ENCODE measurements around the gene ENPP1. TPM values are rescaled to one million over a fixed set of nuclear protein-coding genes. Genes with fewer than 3 reads are reported as not detected.
"Not testable (repeated sequence)": the region's sequence is repeated elsewhere in the genome, so short reads cannot be mapped to it uniquely, and the experiment has no call there.

Gene ENPP1
- total RNA-seq, 2 experiments from 2014 or later = 0.15 to 0.47 TPM

DNA sequence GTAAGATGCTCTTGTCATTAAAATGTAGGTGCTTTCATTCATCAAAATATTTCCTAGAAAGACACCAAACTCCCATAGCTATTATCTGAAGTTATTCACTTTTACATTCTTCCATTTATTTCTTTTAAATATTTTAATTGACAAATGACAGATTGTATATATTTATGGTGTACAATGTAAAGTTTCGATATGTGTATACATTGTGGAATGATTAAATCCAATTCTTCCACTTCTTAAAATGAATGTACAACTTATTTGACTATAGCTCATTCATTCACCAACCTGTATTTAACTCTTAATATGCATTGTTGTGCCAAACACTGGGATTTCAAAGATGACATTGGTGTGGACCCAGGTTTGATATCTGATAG is 102.4 kb downstream of the ENPP1 start:
- Mint-ChIP-seq H3K36me3 (no peaks in the 10 kb centered on the region), H3K9me3 (ENCODE audit: low read depth) (no peaks in the 10 kb centered on the region), H3K4me1 (peaks cover 17% of the 10 kb centered on the region), H3K27me3 (peaks cover 37% of the 10 kb centered on the region), H3K27ac (no peak overlapping the region), H3K4me3 (no peak overlapping the region)
- no peak for ATAC-seq
- no peak for DNase-seq
- CTCF ChIA-PET = interaction anchor here (0.6 to 2.9 kb wide), 13 partner anchors 8 to 606 kb away, joined by 3 to 22 read pairs (median 4); no protein-coding TSS in a partner anchor

DNA sequence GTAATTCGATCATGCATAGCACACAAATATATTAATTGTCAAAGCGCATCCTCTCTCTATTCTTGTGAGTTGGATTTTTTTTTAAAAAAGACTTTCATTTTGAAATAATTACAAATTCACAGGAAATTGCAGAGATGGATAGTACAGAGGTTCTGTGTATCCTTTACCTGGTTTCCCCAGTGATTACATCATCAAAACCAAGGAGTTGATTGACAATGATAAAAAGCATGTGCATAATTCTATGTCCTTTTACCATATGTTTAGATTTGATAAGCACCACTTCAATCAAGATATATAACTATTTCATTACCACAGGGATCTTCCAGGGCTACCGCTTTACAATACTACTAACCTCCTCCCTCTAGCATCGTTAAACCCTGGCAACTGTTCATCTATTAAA is 103.1 kb downstream of the ENPP1 start:
- DNase-seq (no peak), ATAC-seq (no peak)
- H3K27me3 Mint-ChIP-seq = peaks cover 44% of the 10 kb centered on the region
- no peak overlapping the region for H3K27ac Mint-ChIP-seq
- H3K4me1 Mint-ChIP-seq = peaks cover 17% of the 10 kb centered on the region
- no peaks in the 10 kb centered on the region for H3K9me3 Mint-ChIP-seq (ENCODE audit: low read depth)
- H3K36me3 Mint-ChIP-seq = no peaks in the 10 kb centered on the region
- CTCF ChIA-PET = interaction anchor here (1.2 to 2.9 kb wide), 6 partner anchors 12 to 369 kb away, joined by 3 to 22 read pairs (median 4); no protein-coding TSS in a partner anchor
- H3K4me3 Mint-ChIP-seq = no peak overlapping the region

DNA sequence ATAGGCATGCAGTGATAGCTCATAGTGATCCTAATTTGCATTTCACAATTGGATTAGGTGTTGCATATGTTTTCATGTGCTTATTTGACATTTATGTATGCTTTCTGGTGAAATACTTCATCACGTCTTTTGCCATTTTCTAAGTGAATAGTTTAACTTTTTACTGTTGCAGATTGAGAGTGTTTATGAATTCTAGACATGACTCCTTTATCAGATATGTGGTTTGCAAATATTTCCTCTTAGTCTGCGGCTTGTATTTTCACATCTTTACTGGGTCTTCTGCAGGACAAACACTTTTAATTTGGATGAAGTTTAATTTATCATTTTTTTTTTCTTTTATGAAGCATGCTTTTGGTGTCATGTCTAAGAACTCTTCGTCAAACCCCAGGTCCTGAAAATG is 104.1 kb downstream of the ENPP1 start:
- CTCF ChIA-PET = interaction anchor here (0.8 to 1.1 kb wide), 2 partner anchors 18 to 217 kb away, joined by 3 read pairs; no protein-coding TSS in a partner anchor

DNA sequence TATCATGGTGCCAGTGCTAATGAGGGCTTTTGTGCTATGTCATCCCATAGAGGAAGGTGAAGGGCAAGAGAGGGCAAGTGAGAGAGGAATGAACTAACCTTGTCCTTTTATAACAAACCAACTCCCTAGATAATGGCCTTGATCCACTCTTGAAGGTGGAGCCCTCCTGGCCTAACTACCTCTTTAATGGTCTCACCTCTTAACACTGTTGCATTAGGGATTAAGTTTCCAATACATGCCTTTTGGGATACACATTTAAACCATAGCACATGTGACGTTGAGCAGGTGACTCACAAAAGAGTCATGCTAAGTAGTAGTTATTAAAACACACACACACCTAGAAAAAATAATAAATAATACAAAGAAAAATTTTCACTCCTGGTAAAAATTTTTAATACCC is 106.4 kb downstream of the ENPP1 start:
- H3K4me3 Mint-ChIP-seq = no peak overlapping the region
- CTCF ChIA-PET = interaction anchor here (1.0 to 2.1 kb wide), 2 partner anchors 219 to 223 kb away, joined by 3 to 7 read pairs; no protein-coding TSS in a partner anchor
- H3K36me3 Mint-ChIP-seq = no peaks in the 10 kb centered on the region
- H3K27ac Mint-ChIP-seq = no peak overlapping the region
- H3K9me3 Mint-ChIP-seq (ENCODE audit: low read depth) = no peaks in the 10 kb centered on the region
- no peak for DNase-seq
- H3K27me3 Mint-ChIP-seq = peaks cover 57% of the 10 kb centered on the region
- no peak for ATAC-seq
- peaks cover 33% of the 10 kb centered on the region for H3K4me1 Mint-ChIP-seq

More for the DNA sequence above, 104.1 kb downstream of the ENPP1 start:
- Mint-ChIP-seq H3K9me3 (ENCODE audit: low read depth) (no peaks in the 10 kb centered on the region), H3K27me3 (peaks cover 51% of the 10 kb centered on the region), H3K36me3 (no peaks in the 10 kb centered on the region), H3K27ac (no peak overlapping the region), H3K4me1 (peaks cover 24% of the 10 kb centered on the region), H3K4me3 (no peak overlapping the region)
- no peak for ATAC-seq
- DNase-seq = no peak

DNA sequence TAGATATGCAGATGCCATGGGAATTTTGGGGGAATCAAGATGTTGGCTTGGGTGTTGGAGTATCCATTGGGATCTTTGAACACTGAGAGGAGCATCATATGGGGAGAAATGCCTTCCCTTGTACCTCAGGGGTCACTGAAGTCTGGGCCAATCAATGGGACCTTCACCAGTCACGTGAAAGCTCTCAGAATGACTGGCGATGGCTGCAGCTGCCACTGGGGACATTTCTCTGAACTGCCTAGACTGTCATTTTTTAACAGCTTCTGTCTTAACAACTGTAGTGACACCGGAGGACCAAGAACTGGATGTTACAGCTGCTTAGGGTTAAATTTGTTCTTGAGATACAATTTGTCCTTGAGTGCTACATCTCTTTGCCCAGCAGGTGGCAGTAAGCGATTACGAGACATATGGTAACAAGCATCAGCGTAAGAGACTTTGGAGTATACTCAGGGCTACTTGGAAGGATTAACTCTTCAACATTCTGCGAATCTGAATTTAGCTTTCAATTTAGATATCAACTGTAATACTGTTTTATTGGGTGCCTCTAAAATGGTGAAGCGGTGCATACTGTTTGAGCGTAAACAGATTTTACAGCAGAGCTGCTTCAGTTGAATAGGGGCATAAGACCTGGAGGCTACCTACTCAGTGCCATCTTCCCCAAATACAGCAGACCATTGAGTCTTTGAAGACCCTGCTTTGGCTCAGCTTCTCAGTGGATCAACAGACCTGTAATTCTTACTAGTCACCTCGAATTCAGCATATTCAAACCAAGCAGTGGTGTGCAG is 107.3 kb downstream of the ENPP1 start:
- no peaks in the 10 kb centered on the region for H3K9me3 Mint-ChIP-seq (ENCODE audit: low read depth)
- no peak overlapping the region for H3K4me3 Mint-ChIP-seq
- peaks cover 64% of the 10 kb centered on the region for H3K27me3 Mint-ChIP-seq

DNA sequence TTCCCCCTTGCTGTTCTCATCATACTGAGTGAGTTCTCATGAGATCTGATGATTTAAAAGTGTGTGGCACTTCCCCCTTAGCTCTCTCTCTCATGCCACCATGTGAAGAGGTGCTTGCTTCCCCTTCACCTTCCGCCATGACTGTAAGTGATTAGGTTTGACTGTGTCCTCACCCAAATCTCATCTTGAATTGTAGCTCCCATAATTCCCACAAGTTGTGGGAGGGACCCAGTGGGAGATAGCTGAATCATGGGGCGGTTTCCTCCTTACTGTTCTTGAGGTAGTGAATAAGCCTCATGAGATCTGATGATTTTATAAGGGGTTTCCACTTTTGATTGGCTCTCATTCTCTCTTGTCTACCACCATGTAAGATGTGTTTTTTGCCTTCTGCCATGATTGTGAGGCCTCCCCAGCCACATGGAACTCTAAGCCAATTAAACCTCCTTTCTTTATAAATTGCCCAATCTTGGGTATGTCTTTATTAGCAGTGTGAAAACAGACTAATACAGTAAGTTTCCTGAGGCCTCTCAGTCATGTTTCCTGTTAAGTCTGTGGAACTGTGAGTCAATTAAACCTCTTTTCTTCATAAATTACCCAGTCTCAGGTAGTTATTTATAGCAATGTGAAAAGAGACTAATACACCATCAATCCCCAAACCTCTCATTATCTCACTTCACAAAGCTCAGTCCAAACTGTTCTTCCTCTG is 108.4 kb downstream of the ENPP1 start:
- H3K9me3 Mint-ChIP-seq (ENCODE audit: low read depth); H3K36me3 Mint-ChIP-seq; H3K27ac Mint-ChIP-seq; H3K4me3 Mint-ChIP-seq; ATAC-seq; DNase-seq: not testable (repeated sequence)
- CTCF ChIA-PET = interaction anchor here (1.1 to 2.1 kb wide), 4 partner anchors 9 to 363 kb away, joined by 3 to 8 read pairs (median 5); no protein-coding TSS in a partner anchor
- H3K4me1 Mint-ChIP-seq = peaks cover 25% of the 10 kb centered on the region
- peaks cover 64% of the 10 kb centered on the region for H3K27me3 Mint-ChIP-seq

More for the DNA sequence above, 107.3 kb downstream of the ENPP1 start:
- Mint-ChIP-seq H3K27ac (no peak overlapping the region), H3K36me3 (no peaks in the 10 kb centered on the region), H3K4me1 (peaks cover 28% of the 10 kb centered on the region)
- CTCF ChIA-PET = interaction anchor here (0.8 to 2.1 kb wide), 10 partner anchors 10 to 364 kb away, joined by 3 to 8 read pairs (median 4); no protein-coding TSS in a partner anchor
- DNase-seq (peak; percentile 67), ATAC-seq (peak; percentile 61)

DNA sequence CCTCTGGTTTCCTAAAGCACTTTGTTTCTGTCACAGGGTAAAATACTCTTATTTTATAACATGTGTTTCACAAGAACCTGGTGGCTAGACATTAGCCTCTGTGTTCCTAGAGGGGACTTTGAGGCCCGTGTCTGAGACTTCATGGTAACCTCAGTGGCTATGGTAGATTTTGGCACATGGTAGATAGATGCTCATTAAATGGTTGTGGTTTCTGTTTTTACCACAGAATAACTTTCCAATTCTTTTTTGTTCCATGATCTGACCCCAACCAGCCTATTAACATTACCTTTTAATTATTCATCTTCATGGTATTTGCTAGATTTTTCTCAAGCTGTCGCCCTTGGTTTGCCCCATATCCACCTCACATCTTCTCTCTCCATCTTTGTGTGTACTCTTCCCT is 109.0 kb downstream of the ENPP1 start:
- DNase-seq = no peak
- H3K9me3 Mint-ChIP-seq (ENCODE audit: low read depth) = no peaks in the 10 kb centered on the region
- ATAC-seq = no peak
- H3K4me3 Mint-ChIP-seq = no peak overlapping the region
- H3K27ac Mint-ChIP-seq = no peak overlapping the region
- H3K27me3 Mint-ChIP-seq = peaks cover 60% of the 10 kb centered on the region
- peaks cover 21% of the 10 kb centered on the region for H3K4me1 Mint-ChIP-seq
- no peaks in the 10 kb centered on the region for H3K36me3 Mint-ChIP-seq
- CTCF ChIA-PET = no interaction called here

DNA sequence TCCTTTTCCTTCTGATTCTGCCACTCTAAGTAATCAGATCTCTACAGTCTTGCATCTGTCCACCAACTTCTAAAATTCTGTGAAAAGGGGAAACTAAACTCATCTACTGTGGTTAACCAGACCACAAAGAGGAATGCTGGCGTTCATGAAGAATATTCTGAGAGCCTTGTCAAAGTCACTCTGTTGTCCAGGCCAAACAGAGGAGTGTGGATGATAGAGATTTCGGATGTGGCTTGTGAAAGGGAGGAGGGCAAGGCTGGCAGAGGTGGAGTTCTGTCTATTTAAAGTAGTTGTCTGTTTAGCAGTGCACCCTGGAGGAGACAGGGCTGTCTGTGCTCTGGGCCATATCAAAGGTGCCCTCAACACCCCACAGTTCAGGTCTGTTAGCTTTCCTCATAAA is 109.5 kb downstream of the ENPP1 start:
- H3K9me3 Mint-ChIP-seq (ENCODE audit: low read depth) = peaks cover 2% of the 10 kb centered on the region
- H3K27me3 Mint-ChIP-seq = peaks cover 61% of the 10 kb centered on the region
- CTCF ChIA-PET = interaction anchor here (0.8 to 1.5 kb wide), 4 partner anchors 8 to 363 kb away, joined by 3 to 5 read pairs (median 4); no protein-coding TSS in a partner anchor
- ATAC-seq (peak; percentile 30), DNase-seq (no peak)
- H3K4me3 Mint-ChIP-seq = no peak overlapping the region
- H3K27ac Mint-ChIP-seq = no peak overlapping the region
- H3K4me1 Mint-ChIP-seq = peaks cover 18% of the 10 kb centered on the region
- H3K36me3 Mint-ChIP-seq = no peaks in the 10 kb centered on the region

DNA sequence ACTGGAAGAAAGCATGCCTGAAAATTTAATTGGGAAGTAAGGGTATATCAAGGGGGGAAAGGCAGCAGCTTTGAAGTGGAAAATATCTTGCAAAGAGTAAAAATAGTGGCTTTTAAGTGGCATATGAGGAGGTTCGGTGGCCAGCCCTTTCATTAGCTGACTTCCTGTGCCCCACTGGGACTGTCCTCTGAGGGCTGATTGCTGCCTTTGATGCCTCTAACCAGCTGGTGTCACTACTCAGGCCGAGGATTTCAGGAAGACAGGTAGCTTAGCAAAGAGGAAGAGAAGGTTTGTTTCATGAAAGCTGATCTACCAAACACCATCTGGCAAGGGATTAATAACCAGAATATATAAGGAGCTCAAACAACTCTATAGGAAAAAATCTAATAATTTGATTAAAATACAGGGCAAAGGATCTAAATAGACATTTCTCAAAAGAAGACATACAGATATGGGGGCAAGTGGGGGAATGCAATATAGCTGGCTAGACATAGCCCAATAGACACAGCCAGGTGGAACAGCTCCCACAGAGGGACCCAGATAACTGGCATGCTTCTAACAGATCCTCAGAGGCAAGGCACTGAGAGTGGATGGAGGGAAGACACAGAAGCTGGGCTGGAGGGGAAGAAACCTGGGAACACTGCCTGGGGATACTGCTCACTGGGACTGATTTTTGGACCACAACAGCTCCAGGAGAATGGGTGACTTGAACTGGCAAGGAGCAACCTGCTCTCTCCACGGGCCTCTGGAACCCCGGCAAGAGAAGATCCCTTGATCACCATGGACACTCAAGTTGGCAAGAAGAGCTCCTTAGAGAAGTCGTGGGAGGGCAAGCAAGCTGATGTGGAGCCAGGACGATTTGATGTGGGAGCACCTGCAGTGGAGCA is 110.2 kb downstream of the ENPP1 start:
- Mint-ChIP-seq H3K4me1 (peaks cover 16% of the 10 kb centered on the region), H3K36me3 (no peaks in the 10 kb centered on the region), H3K27me3 (peaks cover 63% of the 10 kb centered on the region), H3K4me3 (no peak overlapping the region), H3K27ac (no peak overlapping the region), H3K9me3 (ENCODE audit: low read depth) (peaks cover 2% of the 10 kb centered on the region)
- no peak for ATAC-seq
- CTCF ChIA-PET = interaction anchor here (0.8 to 1.5 kb wide), 4 partner anchors 8 to 362 kb away, joined by 3 to 5 read pairs (median 4); no protein-coding TSS in a partner anchor
- no peak for DNase-seq

DNA sequence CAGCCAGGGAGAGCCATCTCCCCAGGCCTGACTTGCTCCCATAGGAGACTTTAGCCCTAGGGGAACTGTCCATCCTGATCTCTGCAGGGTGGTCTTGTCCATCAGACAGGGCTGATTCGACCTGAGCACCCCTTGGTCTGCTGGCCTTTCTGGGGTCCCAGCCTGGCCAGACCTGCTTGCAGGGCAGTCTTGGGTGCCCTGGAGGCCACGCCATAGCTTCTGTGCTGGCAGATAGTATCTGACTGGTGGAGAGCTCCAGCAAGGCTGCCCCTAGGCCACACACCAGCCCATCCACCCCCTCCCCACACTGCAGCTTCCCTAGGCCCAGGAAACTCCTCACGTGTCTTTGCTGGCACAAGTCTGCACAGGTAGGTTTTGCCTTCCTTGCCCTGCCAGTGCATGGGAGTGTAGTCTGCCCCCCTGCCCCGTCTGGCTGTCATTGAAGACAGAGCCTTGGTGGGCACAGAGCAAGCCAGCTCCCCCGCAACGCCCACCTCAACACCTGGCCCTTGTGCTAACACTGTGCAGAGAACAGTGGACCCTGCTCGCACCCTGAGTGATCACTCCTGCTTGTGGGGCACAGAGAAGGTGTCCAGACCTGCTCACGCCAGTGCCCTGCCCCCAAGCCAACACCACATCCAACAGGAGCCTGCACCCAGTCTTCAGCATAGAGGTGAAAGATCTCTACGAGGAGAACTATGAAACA is 111.0 kb downstream of the ENPP1 start:
- Mint-ChIP-seq H3K4me3 (no peak overlapping the region), H3K9me3 (ENCODE audit: low read depth) (peaks cover 2% of the 10 kb centered on the region), H3K27me3 (peaks cover 56% of the 10 kb centered on the region), H3K36me3 (no peaks in the 10 kb centered on the region), H3K4me1 (peaks cover 16% of the 10 kb centered on the region), H3K27ac (no peak overlapping the region)
- DNase-seq (no peak), ATAC-seq (no peak)
- CTCF ChIA-PET = interaction anchor here (1.3 to 1.5 kb wide), 2 partner anchors 9 to 12 kb away, joined by 4 to 5 read pairs; no protein-coding TSS in a partner anchor

DNA sequence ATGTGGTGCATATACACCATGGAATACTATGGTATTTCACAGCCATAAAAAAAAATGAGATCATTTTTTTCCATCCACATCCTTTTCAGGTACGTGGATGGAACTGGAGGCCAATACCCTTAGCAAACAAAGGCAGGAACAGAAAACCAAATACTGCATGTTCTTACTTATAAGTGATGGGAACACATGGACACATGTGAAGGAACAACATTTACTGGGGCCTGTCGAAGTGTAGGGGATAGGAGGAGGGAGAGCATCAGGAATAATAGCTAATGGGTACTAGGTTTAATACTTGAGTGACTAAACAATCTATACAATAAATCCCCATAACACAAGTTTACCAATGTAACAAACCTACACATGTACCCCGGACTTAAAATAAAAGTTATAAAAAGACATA is 112.8 kb downstream of the ENPP1 start:
- H3K36me3 Mint-ChIP-seq = no peaks in the 10 kb centered on the region
- H3K27me3 Mint-ChIP-seq = peaks cover 52% of the 10 kb centered on the region
- peaks cover 16% of the 10 kb centered on the region for H3K4me1 Mint-ChIP-seq
- H3K9me3 Mint-ChIP-seq (ENCODE audit: low read depth) = peaks cover 2% of the 10 kb centered on the region
- H3K4me3 Mint-ChIP-seq = no peak overlapping the region
- CTCF ChIA-PET = interaction anchor here (1.0 kb wide), 1 partner anchor 11 kb away, joined by 4 read pairs; no protein-coding TSS in a partner anchor
- H3K27ac Mint-ChIP-seq = no peak overlapping the region
- ATAC-seq (no peak), DNase-seq (no peak)

DNA sequence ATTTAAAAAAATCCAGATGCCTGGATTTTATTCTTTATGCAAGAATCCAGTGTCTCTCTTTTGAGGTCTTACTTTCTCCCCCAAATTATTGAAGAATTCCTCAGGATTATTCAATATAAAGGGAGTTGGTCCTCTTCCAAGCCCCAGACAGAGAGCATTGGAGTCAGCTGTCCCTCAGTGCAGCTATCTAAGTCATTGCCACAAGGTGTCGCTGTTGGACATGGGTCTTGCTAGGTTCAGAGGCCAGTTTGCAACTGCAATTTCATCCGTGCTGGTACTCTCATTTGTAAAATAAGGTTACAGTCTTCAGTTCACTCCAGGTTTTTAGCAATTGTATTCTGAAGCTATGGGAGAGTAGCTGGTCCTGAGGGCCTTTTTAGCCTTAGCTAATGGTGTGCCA is 115.5 kb downstream of the ENPP1 start:
- Mint-ChIP-seq H3K27ac (no peak overlapping the region), H3K36me3 (no peaks in the 10 kb centered on the region), H3K9me3 (ENCODE audit: low read depth) (peaks cover 2% of the 10 kb centered on the region), H3K4me1 (no peaks in the 10 kb centered on the region), H3K4me3 (no peak overlapping the region), H3K27me3 (peaks cover 31% of the 10 kb centered on the region)
- DNase-seq (peak; percentile 63), ATAC-seq (no peak)
- CTCF ChIA-PET = interaction anchor here (0.8 to 2.4 kb wide), 7 partner anchors 12 to 561 kb away, joined by 3 to 8 read pairs (median 4); no protein-coding TSS in a partner anchor
